Posterior cingulate gyrus (tissue), 11 donors: ENCODE measurements around the gene POLK.
"Not testable (repeated sequence)": the region's sequence is repeated elsewhere in the genome, so short reads cannot be mapped to it uniquely, and the experiment has no call there.

ENCODE experiments used
- DNase-seq, 10 donors: peaks; one replicate each; pipeline versions ENCODE4 v3.0.0 to v3.0.0-alpha.2; 2020 to 2021; ENCODE audit warnings: mixed read lengths in 3 of 10
- intact Hi-C: fragments of 100-400 bp; cut with DNase I; formaldehyde crosslinking; loops from one replicate; pipeline ENCODE4 v1.15.1; 2023

Gene POLK

DNA sequence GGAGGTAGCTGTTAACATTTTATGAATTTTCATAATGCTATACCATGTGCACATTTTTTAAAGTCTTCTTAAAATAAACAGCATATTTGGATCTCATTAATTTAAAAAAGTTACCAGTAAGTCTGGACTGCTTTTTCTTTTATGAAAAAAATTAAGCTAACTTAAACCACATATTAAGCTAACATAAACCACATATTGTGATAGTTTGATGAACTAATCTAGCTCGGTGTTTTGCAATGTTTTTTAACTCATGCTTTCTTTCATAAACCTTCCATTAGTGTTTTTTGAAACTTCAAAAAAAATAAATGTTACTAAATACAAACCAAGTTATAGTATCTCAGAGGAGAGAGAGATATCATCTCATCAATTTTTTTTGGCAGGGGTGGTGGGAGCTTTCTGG is 26.5 kb downstream of the POLK start:
- no peak for DNase-seq
- intact Hi-C loops = no loop called here

GRCh38 chr5:75545131-75545530 is 33.4 kb downstream of the POLK start:
- intact Hi-C loops = no loop called here
- no peak for DNase-seq

GRCh38 chr5:75546830-75547229 is 35.1 kb downstream of the POLK start:
- no peak for DNase-seq

GRCh38 chr5:75547812-75548211 is 36.1 kb downstream of the POLK start:
- no peak for DNase-seq
- intact Hi-C loops = no loop called here

More at GRCh38 chr5:75546830-75547229, 35.1 kb downstream of the POLK start:
- intact Hi-C loops = no loop called here

- intact Hi-C loops = no loop called here
- no peak for DNase-seq
Observed at GRCh38 chr5:75550597-75550996, 38.9 kb downstream of the POLK start.

GRCh38 chr5:75551471-75551870 is 39.8 kb downstream of the POLK start:
- no peak for DNase-seq
- intact Hi-C loops = no loop called here

DNA sequence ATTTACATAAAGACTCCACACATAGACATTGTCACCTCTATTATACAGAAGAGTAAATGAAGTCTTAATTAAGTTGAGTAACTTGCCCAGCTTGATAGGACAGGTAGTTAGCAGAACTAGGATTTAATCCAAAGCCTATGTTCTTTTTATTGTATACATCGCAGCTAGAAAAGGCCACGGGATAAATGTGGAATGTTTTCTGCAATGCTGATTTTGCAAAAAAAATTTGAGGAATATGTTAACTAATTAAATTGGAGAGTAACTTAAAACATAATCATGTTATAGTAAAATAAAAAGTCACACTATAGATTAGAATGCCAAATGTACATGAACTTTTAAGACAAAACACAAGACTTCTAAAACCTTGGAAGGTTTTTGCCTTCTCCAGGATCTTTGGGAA is 41.1 kb downstream of the POLK start:
- intact Hi-C loops = no loop called here
- no peak for DNase-seq

DNA sequence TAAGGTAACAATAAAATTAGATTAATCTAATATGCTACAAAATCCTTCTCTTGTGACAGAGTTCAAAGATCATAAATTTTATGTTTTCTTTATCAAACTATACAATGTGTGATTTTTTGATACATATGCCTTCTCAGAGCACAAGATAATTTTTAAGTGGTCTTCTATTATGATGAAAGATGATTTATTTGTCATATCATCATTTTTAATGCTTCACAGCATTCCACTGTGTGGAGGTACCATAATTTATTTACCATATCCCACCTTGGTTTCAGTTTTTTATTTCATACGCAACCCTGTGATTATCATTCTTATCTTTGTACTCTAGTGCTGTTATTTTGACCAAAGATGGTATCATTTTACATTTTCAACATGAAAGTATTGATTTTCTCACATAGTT is 41.7 kb downstream of the POLK start:
- intact Hi-C loops = no loop called here
- DNase-seq = no peak

GRCh38 chr5:75558221-75558620 is 46.5 kb downstream of the POLK start:
- intact Hi-C loops = no loop called here
- DNase-seq = no peak

- intact Hi-C loops = no loop called here
- no peak for DNase-seq
Observed at GRCh38 chr5:75558981-75559632, 47.4 kb downstream of the POLK start.

DNA sequence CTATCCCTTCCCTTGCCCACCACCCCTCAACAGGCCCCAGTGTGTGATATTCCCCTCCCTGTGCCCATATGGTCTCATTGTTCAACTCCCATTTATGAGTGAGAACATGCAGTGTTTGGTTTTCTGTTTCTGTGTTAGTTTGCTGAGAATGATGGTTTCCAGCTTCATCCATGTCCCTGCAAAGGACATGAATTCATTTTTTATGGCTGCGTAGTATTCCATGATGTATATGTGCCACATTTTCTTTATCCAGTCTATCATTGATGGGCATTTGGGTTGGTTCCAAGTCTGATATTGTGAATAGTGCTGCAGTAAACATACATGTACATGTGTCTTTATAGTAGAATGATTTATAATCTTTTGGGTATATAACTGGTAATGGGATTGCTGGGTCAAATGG is 49.0 kb downstream of the POLK start:
- DNase-seq, intact Hi-C loops: not testable (repeated sequence)

DNA sequence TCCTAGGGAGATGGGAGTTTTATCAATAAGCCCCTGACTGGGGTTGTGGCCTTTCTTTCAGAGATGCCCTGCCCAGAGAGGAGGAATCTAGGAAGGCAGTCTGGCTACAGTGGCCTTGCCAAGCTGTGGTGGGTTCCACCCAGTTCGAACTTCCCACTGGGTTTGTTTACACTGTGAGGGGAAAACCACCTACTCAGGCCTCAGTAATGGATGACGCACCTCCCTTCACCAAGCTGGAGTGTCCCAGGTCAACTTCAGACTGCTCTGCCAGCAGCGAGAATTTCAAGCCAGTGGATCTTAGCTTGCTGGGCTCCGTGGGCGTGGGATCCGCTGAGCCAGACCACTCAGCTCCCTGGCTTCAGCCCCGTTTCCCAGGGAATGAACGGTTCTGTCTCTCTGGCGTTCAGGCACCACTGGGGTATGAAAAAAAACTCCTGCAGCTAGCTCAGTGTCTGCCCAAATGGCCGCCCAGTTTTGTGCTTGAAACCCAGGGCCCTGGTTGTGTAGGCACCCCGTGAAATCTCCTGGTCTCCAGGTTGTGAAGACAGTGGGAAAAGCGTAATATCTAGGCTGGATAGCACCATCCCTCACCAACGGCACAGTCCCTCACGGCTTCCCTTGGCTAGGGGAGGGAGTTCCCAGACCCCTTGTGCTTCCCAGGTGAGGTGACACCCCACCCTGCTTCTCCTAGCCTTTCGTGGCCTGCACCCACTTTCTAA is 54.5 kb downstream of the POLK start:
- intact Hi-C loops = not testable (repeated sequence)
- DNase-seq = peak in 1 of 10 donors; percentile 63

DNA sequence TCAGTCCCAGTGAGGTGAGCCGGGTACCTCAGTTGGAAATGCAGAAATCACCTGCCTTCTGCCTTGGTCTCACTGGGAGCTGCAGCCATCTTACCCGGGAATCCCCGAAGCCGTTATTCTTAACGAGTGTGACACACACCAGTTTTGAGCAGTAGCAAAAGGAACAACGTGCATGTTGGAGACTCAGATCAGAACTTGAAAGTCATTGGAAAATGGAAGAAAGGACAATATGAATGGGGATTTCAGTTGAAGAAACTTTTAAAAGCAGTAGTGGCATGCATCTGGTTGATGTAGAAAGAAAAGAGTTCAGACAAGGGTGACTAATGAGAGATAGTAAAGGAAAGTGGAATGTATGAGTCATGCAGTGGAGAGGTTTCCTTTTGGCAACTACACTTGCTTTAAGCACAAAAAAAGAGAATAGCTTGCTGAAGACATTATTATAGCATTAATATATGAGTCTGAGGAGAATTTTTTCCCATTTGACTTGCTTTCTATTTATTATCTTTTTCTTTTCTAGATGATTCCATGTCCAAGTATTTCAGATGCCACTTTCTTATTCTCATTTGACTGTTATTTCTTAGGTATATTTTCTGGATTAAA is 55.1 kb downstream of the POLK start:
- DNase-seq = no peak
- intact Hi-C loops = no loop called here

GRCh38 chr5:75567710-75568109 is 56.0 kb downstream of the POLK start:
- intact Hi-C loops = no loop called here
- no peak for DNase-seq

- intact Hi-C loops = no loop called here
- no peak for DNase-seq
Observed at GRCh38 chr5:75568202-75568601, 56.5 kb downstream of the POLK start.

DNA sequence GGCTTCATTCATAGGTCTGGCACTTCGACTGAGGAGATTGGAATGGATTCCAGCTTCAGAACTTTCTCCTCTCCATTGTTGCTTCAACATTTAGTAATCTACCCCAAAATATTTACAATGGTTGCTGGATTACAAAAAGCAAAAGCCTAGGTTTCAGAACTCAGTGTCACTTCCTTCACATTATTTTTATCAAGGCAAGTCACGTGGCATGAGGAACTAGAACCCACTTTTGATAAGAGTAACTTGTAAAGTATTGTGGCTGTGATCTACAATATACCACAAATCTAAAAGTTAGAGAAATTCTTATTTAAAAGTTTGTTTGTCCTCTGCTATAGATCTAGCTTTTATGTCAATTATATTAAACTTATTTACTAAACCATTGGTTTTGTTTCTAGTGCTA is 59.9 kb downstream of the POLK start:
- no peak for DNase-seq
- intact Hi-C loops = no loop called here

DNA sequence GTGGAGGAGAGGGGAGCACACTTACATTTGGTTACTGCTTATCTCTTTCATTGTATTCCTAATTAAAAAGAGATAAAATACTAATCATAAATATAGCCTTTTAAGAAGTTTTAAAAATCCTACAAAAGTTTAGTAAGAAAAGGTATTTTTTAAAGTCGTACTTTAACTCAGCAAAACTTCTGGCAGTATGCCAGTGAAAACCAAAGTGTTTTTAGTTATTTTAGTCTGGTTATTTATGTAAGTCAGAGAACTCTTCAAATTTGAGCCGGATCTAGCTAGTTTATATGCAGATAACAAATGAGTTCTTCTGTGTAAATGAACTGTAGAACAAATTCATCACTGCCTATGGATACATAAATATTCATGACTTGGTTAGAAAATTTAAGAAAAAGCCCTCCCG is 63.1 kb downstream of the POLK start:
- intact Hi-C loops = no loop called here
- no peak for DNase-seq

- intact Hi-C loops, DNase-seq: not testable (repeated sequence)
Observed at GRCh38 chr5:75578280-75578679, 66.6 kb downstream of the POLK start.

GRCh38 chr5:75584641-75585040 is 73.0 kb downstream of the POLK start:
- intact Hi-C loops = no loop called here
- DNase-seq = no peak

GRCh38 chr5:75588666-75589065 is 77.0 kb downstream of the POLK start:
- no peak for DNase-seq
- intact Hi-C loops = no loop called here

GRCh38 chr5:75600535-75600934 is 88.8 kb downstream of the POLK start:
- DNase-seq = no peak
- intact Hi-C loops = no loop called here

DNA sequence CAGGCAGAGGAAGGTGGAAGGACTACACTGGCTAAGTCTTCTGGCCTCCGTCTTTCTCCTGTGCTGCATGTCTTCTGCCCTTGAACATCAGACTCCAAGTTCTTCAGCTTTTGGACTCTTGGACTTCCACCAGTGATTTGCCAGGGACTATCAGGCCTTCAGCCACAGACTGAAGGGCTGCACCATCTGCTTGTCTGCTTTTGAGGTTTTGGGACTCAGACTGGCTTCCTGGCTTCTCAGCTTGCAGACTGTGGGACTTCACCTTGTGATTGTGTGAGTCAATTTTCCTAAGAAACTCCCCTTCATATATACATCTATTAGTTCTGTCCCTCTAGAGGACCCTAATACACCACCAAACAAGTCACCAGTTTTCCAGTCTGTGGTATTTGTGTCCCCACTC is 89.9 kb downstream of the POLK start:
- DNase-seq = no peak
- intact Hi-C loops = no loop called here
